ENCODE measurements around the gene SDCCAG8. TPM values are rescaled to one million over a fixed set of nuclear protein-coding genes. Genes with fewer than 3 reads are reported as not detected.

Gene SDCCAG8
- total RNA-seq, 1 donor from 2014 or later = 97.1 TPM

- intact Hi-C loops (cut with DNase I) = no loop called here
- H3K27ac ChIP-seq = no peak overlapping the region
These were observed 251.3 kb downstream of the SDCCAG8 start for GRCh38 chr1:243507001-243507671.

GRCh38 chr1:243507672-243508302, 251.9 kb downstream of the SDCCAG8 start:
- intact Hi-C loops (cut with DNase I) = no loop called here

More at GRCh38 chr1:243507001-243507671, 251.3 kb downstream of the SDCCAG8 start:
- TF ChIP-seq CTCF (IDR thresholded peaks at IDR 0.05) = no peak
- Histone ChIP-seq H3K4me1 (no peaks in the 10 kb centered on the region), H3K9me3 (no peaks in the 10 kb centered on the region), H3K27me3 (no peaks in the 10 kb centered on the region), H3K36me3 (peaks cover 25 to 54% of the 10 kb centered on the region in 2 donors), H3K4me3 (no peak overlapping the region)
- no peak for DNase-seq (ENCODE audit: low spot score in 2 of 2)

GRCh38 chr1:243508303-243508713, 252.5 kb downstream of the SDCCAG8 start:
- Histone ChIP-seq H3K27ac (no peak overlapping the region), H3K36me3 (peaks cover 22 to 45% of the 10 kb centered on the region in 2 donors), H3K9me3 (no peaks in the 10 kb centered on the region), H3K4me3 (no peak overlapping the region), H3K4me1 (no peaks in the 10 kb centered on the region), H3K27me3 (no peaks in the 10 kb centered on the region)
- intact Hi-C loops (cut with DNase I) = no loop called here
- DNase-seq (ENCODE audit: low spot score in 2 of 2) = no peak
- no peak for TF ChIP-seq CTCF (IDR thresholded peaks at IDR 0.05)

More at GRCh38 chr1:243507672-243508302, 251.9 kb downstream of the SDCCAG8 start:
- Histone ChIP-seq H3K27me3 (no peaks in the 10 kb centered on the region), H3K36me3 (peaks cover 25 to 50% of the 10 kb centered on the region in 2 donors), H3K27ac (no peak overlapping the region), H3K4me1 (no peaks in the 10 kb centered on the region), H3K4me3 (no peak overlapping the region), H3K9me3 (no peaks in the 10 kb centered on the region)
- TF ChIP-seq CTCF (IDR thresholded peaks at IDR 0.05) = no peak
- no peak for DNase-seq (ENCODE audit: low spot score in 2 of 2)

GRCh38 chr1:243508943-243509342, 253.1 kb downstream of the SDCCAG8 start:
- intact Hi-C loops (cut with DNase I) = no loop called here
- DNase-seq (ENCODE audit: low spot score in 2 of 2) = no peak
- peaks cover 21 to 39% of the 10 kb centered on the region in 2 donors for H3K36me3 ChIP-seq
- H3K27ac ChIP-seq = no peak overlapping the region
- H3K4me1 ChIP-seq = no peaks in the 10 kb centered on the region
- H3K9me3 ChIP-seq = no peaks in the 10 kb centered on the region
- no peaks in the 10 kb centered on the region for H3K27me3 ChIP-seq
- H3K4me3 ChIP-seq = no peak overlapping the region
- no peak for TF ChIP-seq CTCF (IDR thresholded peaks at IDR 0.05)

GRCh38 chr1:243510928-243511327, 255.1 kb downstream of the SDCCAG8 start:
- no peaks in the 10 kb centered on the region for H3K9me3 ChIP-seq
- no peaks in the 10 kb centered on the region for H3K4me1 ChIP-seq
- intact Hi-C loops (cut with DNase I) = no loop called here
- no peak for TF ChIP-seq CTCF (IDR thresholded peaks at IDR 0.05)
- H3K36me3 ChIP-seq = peaks cover 19 to 29% of the 10 kb centered on the region in 2 donors
- no peak overlapping the region for H3K27ac ChIP-seq
- H3K4me3 ChIP-seq = no peak overlapping the region
- DNase-seq (ENCODE audit: low spot score in 2 of 2) = no peak
- H3K27me3 ChIP-seq = no peaks in the 10 kb centered on the region
